Astrocyte (in vitro differentiated cells and primary cell): Measurements from ENCODE around the gene SEMA6B.

ENCODE experiments used
- EZH2 ChIP-seq: IDR thresholded peaks from 2 replicates; pipeline ENCODE4 v1.6.1; 2012; ENCODE audit warnings: mild to moderate bottlenecking, low read length, inconsistent platforms; ENCODE audit not compliant: insufficient read depth
- TF ChIP-seq, protein P1 (sequence below): IDR thresholded peaks from 2 replicates; pipeline ENCODE4 v1.5.1; 2011; ENCODE audit warnings: low read depth, mild to moderate bottlenecking, inconsistent platforms, low read length, moderate library complexity; ENCODE audit not compliant: insufficient read depth

GRCh38 chr19:4553775-4554174 lies 5.7 kb downstream of the SEMA6B start:
- TF ChIP-seq, protein P1, sequence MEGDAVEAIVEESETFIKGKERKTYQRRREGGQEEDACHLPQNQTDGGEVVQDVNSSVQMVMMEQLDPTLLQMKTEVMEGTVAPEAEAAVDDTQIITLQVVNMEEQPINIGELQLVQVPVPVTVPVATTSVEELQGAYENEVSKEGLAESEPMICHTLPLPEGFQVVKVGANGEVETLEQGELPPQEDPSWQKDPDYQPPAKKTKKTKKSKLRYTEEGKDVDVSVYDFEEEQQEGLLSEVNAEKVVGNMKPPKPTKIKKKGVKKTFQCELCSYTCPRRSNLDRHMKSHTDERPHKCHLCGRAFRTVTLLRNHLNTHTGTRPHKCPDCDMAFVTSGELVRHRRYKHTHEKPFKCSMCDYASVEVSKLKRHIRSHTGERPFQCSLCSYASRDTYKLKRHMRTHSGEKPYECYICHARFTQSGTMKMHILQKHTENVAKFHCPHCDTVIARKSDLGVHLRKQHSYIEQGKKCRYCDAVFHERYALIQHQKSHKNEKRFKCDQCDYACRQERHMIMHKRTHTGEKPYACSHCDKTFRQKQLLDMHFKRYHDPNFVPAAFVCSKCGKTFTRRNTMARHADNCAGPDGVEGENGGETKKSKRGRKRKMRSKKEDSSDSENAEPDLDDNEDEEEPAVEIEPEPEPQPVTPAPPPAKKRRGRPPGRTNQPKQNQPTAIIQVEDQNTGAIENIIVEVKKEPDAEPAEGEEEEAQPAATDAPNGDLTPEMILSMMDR = no peak
- TF ChIP-seq EZH2 = no peak
